Activated naive CD4-positive, alpha-beta T cell treated with Interleukin-2 at 50 U/mL for 16 hours (primary cell): ENCODE measurements around the gene PLXNB2.
"Not testable (repeated sequence)": the region's sequence is repeated elsewhere in the genome, so short reads cannot be mapped to it uniquely, and the experiment has no call there.

Experiments
- DNase-seq: peaks from one replicate; pipeline ENCODE4 v3.0.0-alpha.2; 2020

Gene PLXNB2

GRCh38 chr22:50306753-50307749 is at the start of gene PLXNB2:
PLXNB2 (minus strand) TSS chr22:50307646; CDS start chr22:50290584, 17,062 bp downstream.
- DNase-seq: peak; percentile 18

GRCh38 chr22:50357222-50357621 is 49.8 kb upstream of the PLXNB2 start:
- DNase-seq: no peak

- DNase-seq: no peak
Observed at GRCh38 chr22:50356186-50356585, 48.7 kb upstream of the PLXNB2 start.

- DNase-seq: no peak
Observed at GRCh38 chr22:50348058-50348457, 40.6 kb upstream of the PLXNB2 start.

GRCh38 chr22:50347157-50347556 is 39.7 kb upstream of the PLXNB2 start:
- DNase-seq: no peak

- DNase-seq: no peak
Observed at GRCh38 chr22:50346470-50346869, 39.0 kb upstream of the PLXNB2 start.

GRCh38 chr22:50343541-50343935 is 36.1 kb upstream of the PLXNB2 start:
- DNase-seq: no peak

- peak; percentile 90 for DNase-seq
Observed at GRCh38 chr22:50342651-50343540, 35.5 kb upstream of the PLXNB2 start, which contains the start of gene PPP6R2. PPP6R2 (plus strand) TSS chr22:50343327; CDS start chr22:50393909, 50,582 bp downstream.

- DNase-seq: peak; percentile 89
Observed at GRCh38 chr22:50341977-50342650, 34.7 kb upstream of the PLXNB2 start.

- no peak for DNase-seq
Observed at GRCh38 chr22:50339945-50340879, 32.8 kb upstream of the PLXNB2 start.

GRCh38 chr22:50338860-50339462 is 31.5 kb upstream of the PLXNB2 start:
- DNase-seq: no peak

- DNase-seq: no peak
Observed at GRCh38 chr22:50338042-50338573, 30.7 kb upstream of the PLXNB2 start.

- DNase-seq: no peak
Observed at GRCh38 chr22:50337262-50338041, 30.0 kb upstream of the PLXNB2 start.

- DNase-seq: not testable (repeated sequence)
Observed at GRCh38 chr22:50334433-50334832, 27.0 kb upstream of the PLXNB2 start.

GRCh38 chr22:50329236-50329635 is 21.8 kb upstream of the PLXNB2 start:
- DNase-seq: no peak

- DNase-seq: no peak
Observed at GRCh38 chr22:50327711-50328019, 20.2 kb upstream of the PLXNB2 start.

GRCh38 chr22:50326956-50327710 is 19.7 kb upstream of the PLXNB2 start, which contains the start of gene DENND6B:
DENND6B (minus strand) TSS chr22:50327012; CDS start chr22:50326988, 24 bp downstream.
- DNase-seq: peak; percentile 68

GRCh38 chr22:50326225-50326955 is 18.9 kb upstream of the PLXNB2 start:
- no peak for DNase-seq
